Stimulated activated CD4-positive, alpha-beta T cell treated with anti-CD3 and anti-CD28 coated beads, TNF-alpha, amount 100 ng/mL, for 4 hours (primary cell): ENCODE measurements around the gene CTF1.
"Not testable (repeated sequence)": the region's sequence is repeated elsewhere in the genome, so short reads cannot be mapped to it uniquely, and the experiment has no call there.

Experiments
- DNase-seq, 3 experiments: peaks; one replicate each; pipeline ENCODE4 v3.0.0-alpha.2; 2020; ENCODE audit warnings: low read depth in 3 of 3

CTF1 gene

GRCh38 chr16:30887927-30888326 lies 8.5 kb upstream of the CTF1 start:
- DNase-seq, result no peak

GRCh38 chr16:30888856-30889499 lies 7.4 kb upstream of the CTF1 start:
- no peak for DNase-seq

- DNase-seq, result no peak
Observed at GRCh38 chr16:30889721-30890120, 6.7 kb upstream of the CTF1 start.

GRCh38 chr16:30891043-30891823 lies 5.2 kb upstream of the CTF1 start:
- DNase-seq, result not testable (repeated sequence)

GRCh38 chr16:30892670-30893416 lies 3.6 kb upstream of the CTF1 start:
- no peak for DNase-seq

GRCh38 chr16:30893417-30893743 lies 3.0 kb upstream of the CTF1 start:
- no peak for DNase-seq

- peak; percentile 63 to 79 (median 63) for DNase-seq
Observed at GRCh38 chr16:30893744-30894539, 2.5 kb upstream of the CTF1 start, which contains the start of gene BCL7C. Gene BCL7C, minus strand, starts transcription at chr16:30894077. Its CDS starts 133 bp downstream, at chr16:30893944.

GRCh38 chr16:30894540-30895368 lies 1.7 kb upstream of the CTF1 start:
- no peak for DNase-seq

GRCh38 chr16:30895627-30896260 lies 670 bp upstream of the CTF1 start:
- no peak for DNase-seq

- DNase-seq, result peak; percentile 61 to 67 (median 65)
Observed at GRCh38 chr16:30896889-30897733, 697 bp downstream of the CTF1 start.

- DNase-seq, result no peak
Observed at GRCh38 chr16:30899794-30900193, 3.4 kb downstream of the CTF1 start.

- DNase-seq, result no peak
Observed at GRCh38 chr16:30900588-30900987, 4.2 kb downstream of the CTF1 start.

GRCh38 chr16:30901201-30902028 lies 5.0 kb downstream of the CTF1 start:
- no peak for DNase-seq

GRCh38 chr16:30902029-30902972 lies 5.9 kb downstream of the CTF1 start:
- DNase-seq, result peak in 1 of 3 experiments; percentile 54

- DNase-seq, result no peak
Observed at GRCh38 chr16:30903002-30903401, 6.6 kb downstream of the CTF1 start.

GRCh38 chr16:30903596-30903995 lies 7.2 kb downstream of the CTF1 start:
- no peak for DNase-seq

- DNase-seq, result no peak
Observed at GRCh38 chr16:30904114-30904780, 7.8 kb downstream of the CTF1 start.
